Tibial nerve (tissue), 4 donors: ENCODE measurements around the gene PNKP. TPM values are rescaled to one million over a fixed set of nuclear protein-coding genes. Genes with fewer than 3 reads are reported as not detected.

ENCODE experiments used
- DNase-seq, 2 donors: peaks; one replicate each; pipeline ENCODE4 v3.0.0-alpha.2; 2019; ENCODE audit warnings: low spot score in 2 of 2
- H3K27ac ChIP-seq, 4 donors: fragments of 200-600 bp; sonication (generic) in 3 of 4; one replicate each; pipeline ENCODE4 v1.5.1; 2017 to 2019; ENCODE audit warnings: mild to moderate bottlenecking in 1 of 4
- H3K27me3 ChIP-seq, 2 donors: fragments of 200-600 bp; sonication (generic) in 1 of 2; one replicate each; pipeline versions ENCODE4 v1.5.1 to v1.6.0; 2017 to 2019
- H3K36me3 ChIP-seq, 3 donors: fragments of 200-600 bp; sonication (generic); one replicate each; pipeline ENCODE4 v1.5.1; 2018 to 2019
- H3K4me1 ChIP-seq, 4 donors: fragments of 200-600 bp; sonication (generic) in 3 of 4; one replicate each; pipeline ENCODE4 v1.5.1; 2017 to 2019
- H3K4me3 ChIP-seq, 4 donors: fragments of 200-600 bp; sonication (generic) in 3 of 4; one replicate each; pipeline ENCODE4 v1.5.1; 2017 to 2019; ENCODE audit warnings: mild to moderate bottlenecking in 1 of 4, moderate library complexity in 1 of 4
- H3K9me3 ChIP-seq, 4 donors: fragments of 200-600 bp; sonication (generic) in 3 of 4; one replicate each; pipeline ENCODE4 v1.5.1; 2017 to 2019
- EP300 ChIP-seq, 2 donors: sonication (generic); formaldehyde crosslinking; IDR thresholded peaks; one replicate each; pipeline ENCODE4 v1.6.1; 2017; ENCODE audit warnings: antibody characterized with exemption in 2 of 2, mild to moderate bottlenecking in 1 of 2
- POLR2A ChIP-seq, 2 donors: fragments of 450-650 bp; IDR thresholded peaks; one replicate each; pipeline ENCODE4 v1.6.1; 2017; ENCODE audit warnings: antibody characterized with exemption in 2 of 2, mild to moderate bottlenecking in 2 of 2, moderate library complexity in 2 of 2
- WGBS, 2 donors: methylation state at CpG; one replicate each; pipeline ENCODE4 v1.1.5; 2018; 5-methylcytosine and 5-hydroxymethylcytosine counted together
- total RNA-seq, 4 donors: library from RNA; depleted of rRNA; stranded (reverse); fragments of >200 nt; gene quantifications; one replicate each; pipeline ENCODE4 v1.1.0, GENCODE V29; 2016
- TF ChIP-seq, protein P1 (sequence below), 5 experiments: fragments of 200-600 bp in 3 of 5; fragments of 450-650 bp in 2 of 5; sonication (generic) in 3 of 5; IDR thresholded peaks; one replicate each; pipeline ENCODE4 v1.5.1; 2016 to 2019; ENCODE audit warnings: antibody characterized with exemption in 5 of 5, mild to moderate bottlenecking in 3 of 5, moderate library complexity in 2 of 5

The PNKP gene
- total RNA-seq, 4 donors from 2014 or later, result 52.7 to 158 (median 79.5) TPM

DNA sequence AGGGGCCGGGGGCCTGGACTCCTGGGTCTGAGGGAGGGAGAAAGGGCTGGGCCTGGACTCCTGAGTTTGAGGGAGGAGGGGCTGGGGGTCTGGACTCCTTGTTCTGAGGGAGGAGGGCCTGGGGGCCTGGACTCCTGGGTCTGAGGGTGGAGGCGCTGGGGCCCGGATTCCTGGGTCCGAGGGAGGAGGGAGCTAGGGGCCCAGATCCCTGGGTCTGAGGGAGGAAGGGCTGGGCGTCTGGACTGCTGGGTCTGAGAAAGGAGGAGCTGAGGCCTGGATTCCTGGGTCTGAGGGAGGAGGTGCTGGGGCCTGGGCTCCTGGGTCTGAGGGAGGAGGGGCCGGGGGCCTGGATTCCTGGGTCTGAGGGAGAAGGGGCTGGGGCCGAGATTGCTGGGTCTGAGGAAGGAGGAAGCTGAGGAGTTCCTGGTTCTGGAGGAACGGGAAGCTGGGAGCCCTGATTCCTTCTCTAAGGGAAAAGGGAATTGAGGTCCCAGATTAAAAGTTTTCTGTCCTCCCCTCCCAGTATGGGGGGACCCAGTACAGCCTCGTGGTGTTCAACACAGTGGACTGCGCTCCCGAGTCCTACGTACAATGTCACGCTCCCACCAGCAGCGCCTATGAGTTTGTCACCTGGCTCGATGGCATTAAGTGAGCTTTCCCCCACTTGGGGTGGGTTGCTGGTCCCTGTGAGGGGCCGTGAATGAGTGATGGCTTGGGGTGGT lies 48.6 kb downstream of the PNKP start:
- Histone ChIP-seq H3K4me3 (peak overlapping the region; percentile 64 to 96 (median 77)), H3K36me3 (peaks cover 0 to 29% (median 0%) of the 10 kb centered on the region in 3 donors), H3K4me1 (peaks cover 0 to 29% (median 10%) of the 10 kb centered on the region in 4 donors), H3K27ac (peak overlapping the region; percentile 93 to 100 (median 96)), H3K9me3 (no peaks in the 10 kb centered on the region), H3K27me3 (no peaks in the 10 kb centered on the region)
- WGBS, 2 donors, result 24 to 32% methylated on average over 15 of the region's 16 CpGs
- no peak for DNase-seq
- TF ChIP-seq, protein P1, sequence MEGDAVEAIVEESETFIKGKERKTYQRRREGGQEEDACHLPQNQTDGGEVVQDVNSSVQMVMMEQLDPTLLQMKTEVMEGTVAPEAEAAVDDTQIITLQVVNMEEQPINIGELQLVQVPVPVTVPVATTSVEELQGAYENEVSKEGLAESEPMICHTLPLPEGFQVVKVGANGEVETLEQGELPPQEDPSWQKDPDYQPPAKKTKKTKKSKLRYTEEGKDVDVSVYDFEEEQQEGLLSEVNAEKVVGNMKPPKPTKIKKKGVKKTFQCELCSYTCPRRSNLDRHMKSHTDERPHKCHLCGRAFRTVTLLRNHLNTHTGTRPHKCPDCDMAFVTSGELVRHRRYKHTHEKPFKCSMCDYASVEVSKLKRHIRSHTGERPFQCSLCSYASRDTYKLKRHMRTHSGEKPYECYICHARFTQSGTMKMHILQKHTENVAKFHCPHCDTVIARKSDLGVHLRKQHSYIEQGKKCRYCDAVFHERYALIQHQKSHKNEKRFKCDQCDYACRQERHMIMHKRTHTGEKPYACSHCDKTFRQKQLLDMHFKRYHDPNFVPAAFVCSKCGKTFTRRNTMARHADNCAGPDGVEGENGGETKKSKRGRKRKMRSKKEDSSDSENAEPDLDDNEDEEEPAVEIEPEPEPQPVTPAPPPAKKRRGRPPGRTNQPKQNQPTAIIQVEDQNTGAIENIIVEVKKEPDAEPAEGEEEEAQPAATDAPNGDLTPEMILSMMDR (IDR thresholded peaks at IDR 0.05), result no peak
- TF ChIP-seq POLR2A (IDR thresholded peaks at IDR 0.05) (no peak), EP300 (IDR thresholded peaks at IDR 0.05) (no peak)

DNA sequence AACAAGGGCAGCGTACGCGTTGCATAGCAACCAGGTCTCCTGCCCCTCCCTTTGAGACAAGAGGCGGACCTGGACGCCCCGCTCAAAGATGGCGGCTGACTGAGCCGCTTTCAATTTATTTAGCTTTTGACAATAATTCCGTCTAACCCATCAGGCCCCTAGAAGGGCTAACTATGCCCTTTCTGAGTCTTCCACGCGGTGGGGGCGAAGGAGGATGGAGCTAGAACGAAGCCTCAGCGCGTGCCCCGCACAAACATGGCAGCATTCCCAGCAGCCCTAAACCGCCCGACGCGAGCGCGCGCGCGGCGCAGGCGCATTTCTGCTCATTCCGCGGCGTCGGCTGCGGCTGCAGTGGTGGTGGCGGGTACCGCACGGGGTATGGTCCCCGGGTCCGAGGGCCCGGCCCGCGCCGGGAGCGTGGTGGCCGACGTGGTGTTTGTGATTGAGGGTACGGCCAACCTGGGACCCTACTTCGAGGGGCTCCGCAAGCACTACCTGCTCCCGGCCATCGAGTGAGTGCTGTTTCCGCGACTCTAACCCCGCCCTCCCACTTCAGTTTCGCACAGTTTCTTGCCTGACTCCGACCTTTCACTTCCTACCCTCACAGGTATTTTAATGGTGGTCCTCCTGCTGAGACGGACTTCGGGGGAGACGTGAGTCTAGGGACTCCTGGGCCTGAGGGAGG lies 49.3 kb downstream of the PNKP start, which contains the start of gene MED25:
MED25 (plus strand) TSS at position 326 of the 685 bp plus-strand sequence; CDS start at position 379, 53 bp downstream.
- Histone ChIP-seq H3K27me3 (no peaks in the 10 kb centered on the region), H3K4me1 (peaks cover 0 to 31% (median 10%) of the 10 kb centered on the region in 4 donors), H3K9me3 (no peaks in the 10 kb centered on the region), H3K4me3 (peak within 1 kb of the TSS; percentile 64 to 96 (median 77)), H3K36me3 (peaks cover 0 to 22% (median 0%) of the 10 kb centered on the region in 3 donors), H3K27ac (peak within 1 kb of the TSS; percentile 93 to 100 (median 96))
- peak; percentile 72 to 74 for DNase-seq
- TF ChIP-seq POLR2A (IDR thresholded peaks at IDR 0.05) (peak; percentile 60 to 71), EP300 (IDR thresholded peaks at IDR 0.05) (peak; percentile 43 to 90)
- TF ChIP-seq, protein P1 (IDR thresholded peaks at IDR 0.05), result peak in 4 of 5 experiments; percentile 21 to 90 (median 57)
- 0 to 1% methylated on average over 50 to 56 of the region's 57 CpGs for WGBS, 2 donors

DNA sequence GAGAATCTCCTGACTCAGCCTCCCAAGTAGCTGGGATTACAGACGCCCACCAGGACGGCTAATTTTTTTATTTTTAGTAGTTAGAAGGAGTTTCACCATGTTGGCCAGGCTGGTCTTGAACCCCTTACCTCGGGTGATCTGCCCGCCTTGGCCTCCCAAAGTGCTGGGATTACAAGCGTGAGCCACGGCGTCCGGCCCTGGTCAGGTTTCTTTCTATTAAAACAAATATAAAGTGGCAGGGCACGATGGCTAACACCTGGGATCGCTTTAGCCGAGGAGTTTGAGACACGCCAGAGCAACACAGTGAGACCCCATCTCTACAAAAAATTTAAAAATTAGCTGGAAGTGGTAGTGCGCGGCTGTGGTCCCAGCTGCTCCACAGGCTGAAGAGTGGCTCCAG lies 50.8 kb downstream of the PNKP start:
- peak overlapping the region in 2 of 4 donors; percentile 74 to 96 for H3K4me3 ChIP-seq
- H3K27ac ChIP-seq, result peak overlapping the region; percentile 93 to 100 (median 96)
- WGBS, 2 donors, result 75 to 80% methylated on average over 14 of the region's 14 CpGs
- H3K36me3 ChIP-seq, result peaks cover 0 to 9% (median 0%) of the 10 kb centered on the region in 3 donors
- H3K9me3 ChIP-seq, result no peaks in the 10 kb centered on the region
- peaks cover 0 to 42% (median 13%) of the 10 kb centered on the region in 4 donors for H3K4me1 ChIP-seq
- no peaks in the 10 kb centered on the region for H3K27me3 ChIP-seq
- DNase-seq, result no peak
- TF ChIP-seq POLR2A (IDR thresholded peaks at IDR 0.05), result no peak
- TF ChIP-seq EP300 (IDR thresholded peaks at IDR 0.05), result no peak
- TF ChIP-seq, protein P1 (IDR thresholded peaks at IDR 0.05), result no peak

DNA sequence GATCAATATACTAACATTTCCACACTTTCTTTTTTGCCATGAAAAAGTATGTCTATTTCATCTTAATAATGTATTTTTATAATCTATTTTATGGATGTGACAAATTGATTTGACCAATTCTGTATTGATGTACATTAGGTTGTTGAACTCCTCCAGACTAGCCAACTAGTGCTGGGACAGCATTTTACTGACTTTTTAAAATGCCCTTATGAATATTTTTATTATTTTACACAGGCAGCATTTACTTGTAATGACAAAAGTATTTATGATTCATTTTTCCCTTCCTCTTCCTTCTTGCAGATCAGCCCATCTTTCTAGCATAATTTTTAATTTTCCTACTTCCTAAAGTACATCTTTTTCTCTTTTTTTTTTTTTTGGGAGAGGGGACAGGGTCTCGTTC lies 53.4 kb downstream of the PNKP start:
- no peaks in the 10 kb centered on the region for H3K36me3 ChIP-seq
- H3K4me1 ChIP-seq, result peaks cover 0 to 46% (median 14%) of the 10 kb centered on the region in 4 donors
- peak overlapping the region in 2 of 4 donors; percentile 76 to 85 for H3K4me3 ChIP-seq
- H3K27ac ChIP-seq, result peak overlapping the region; percentile 81 to 98 (median 94)
- H3K27me3 ChIP-seq, result no peaks in the 10 kb centered on the region
- 63 to 72% methylated on average over 1 of the region's 1 CpG for WGBS, 2 donors
- no peak for DNase-seq
- no peaks in the 10 kb centered on the region for H3K9me3 ChIP-seq
- TF ChIP-seq, protein P1 (IDR thresholded peaks at IDR 0.05), result no peak
- no peak for TF ChIP-seq EP300 (IDR thresholded peaks at IDR 0.05)
- TF ChIP-seq POLR2A (IDR thresholded peaks at IDR 0.05), result no peak
